ENCODE results near the gene SIRPB2. TPM values are rescaled to one million over a fixed set of nuclear protein-coding genes. Genes with fewer than 3 reads are reported as not detected.

SIRPB2 gene
- total RNA-seq, 4 donors from 2014 or later = 0.94 to 6.2 (median 1.5) TPM

- in situ Hi-C loops (cut with MboI; ENCODE audit: low sequenced_read_pairs in 4 of 4) = loop anchor here (25.0 kb wide), 2 partner anchors 323 to 348 kb away; partner anchors contain the start of gene PSMF1 (in 1 of the 4)
- Histone ChIP-seq H3K9me3 (no peaks in the 10 kb centered on the region), H3K4me3 (no peak overlapping the region), H3K27ac (no peak overlapping the region), H3K4me1 (peaks cover 18% of the 10 kb centered on the region in 2 donors), H3K27me3 (no peaks in the 10 kb centered on the region), H3K36me3 (peaks cover 5 to 75% of the 10 kb centered on the region in 2 donors)
- TF ChIP-seq, protein P1, sequence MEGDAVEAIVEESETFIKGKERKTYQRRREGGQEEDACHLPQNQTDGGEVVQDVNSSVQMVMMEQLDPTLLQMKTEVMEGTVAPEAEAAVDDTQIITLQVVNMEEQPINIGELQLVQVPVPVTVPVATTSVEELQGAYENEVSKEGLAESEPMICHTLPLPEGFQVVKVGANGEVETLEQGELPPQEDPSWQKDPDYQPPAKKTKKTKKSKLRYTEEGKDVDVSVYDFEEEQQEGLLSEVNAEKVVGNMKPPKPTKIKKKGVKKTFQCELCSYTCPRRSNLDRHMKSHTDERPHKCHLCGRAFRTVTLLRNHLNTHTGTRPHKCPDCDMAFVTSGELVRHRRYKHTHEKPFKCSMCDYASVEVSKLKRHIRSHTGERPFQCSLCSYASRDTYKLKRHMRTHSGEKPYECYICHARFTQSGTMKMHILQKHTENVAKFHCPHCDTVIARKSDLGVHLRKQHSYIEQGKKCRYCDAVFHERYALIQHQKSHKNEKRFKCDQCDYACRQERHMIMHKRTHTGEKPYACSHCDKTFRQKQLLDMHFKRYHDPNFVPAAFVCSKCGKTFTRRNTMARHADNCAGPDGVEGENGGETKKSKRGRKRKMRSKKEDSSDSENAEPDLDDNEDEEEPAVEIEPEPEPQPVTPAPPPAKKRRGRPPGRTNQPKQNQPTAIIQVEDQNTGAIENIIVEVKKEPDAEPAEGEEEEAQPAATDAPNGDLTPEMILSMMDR (IDR thresholded peaks at IDR 0.05 in 4 of 5, conservative IDR thresholded peaks at IDR 0.05 in 1 of 5) = no peak
- no peak for TF ChIP-seq POLR2A (IDR thresholded peaks at IDR 0.05)
- no peak for DNase-seq
- ATAC-seq = no peak
- intact Hi-C loops (cut with DNase I; ENCODE audit: low total_unique reads) = loop anchor here (10.0 kb wide), 1 partner anchor 625 kb away; the partner anchor contains the start of gene FAM110A
Observed at GRCh38 chr20:1460275-1460674, 30.9 kb downstream of the SIRPB2 start.

GRCh38 chr20:1457992-1458391, 33.2 kb downstream of the SIRPB2 start:
- H3K4me3 ChIP-seq = no peak overlapping the region
- peaks cover 5 to 87% of the 10 kb centered on the region in 2 donors for H3K36me3 ChIP-seq
- H3K27ac ChIP-seq = no peak overlapping the region
- intact Hi-C loops (cut with DNase I; ENCODE audit: low total_unique reads) (no loop called here), in situ Hi-C loops (cut with MboI; ENCODE audit: low sequenced_read_pairs in 4 of 4) (loop anchor here (25.0 kb wide), 2 partner anchors 321 to 346 kb away; partner anchors contain the start of gene PSMF1 (in 1 of the 4))
- no peak for TF ChIP-seq POLR2A (IDR thresholded peaks at IDR 0.05)
- TF ChIP-seq, protein P1 (IDR thresholded peaks at IDR 0.05 in 4 of 5, conservative IDR thresholded peaks at IDR 0.05 in 1 of 5) = no peak
- ATAC-seq (no peak), DNase-seq (no peak)
- no peaks in the 10 kb centered on the region for H3K9me3 ChIP-seq
- peaks cover 2 to 3% of the 10 kb centered on the region in 2 donors for H3K4me1 ChIP-seq
- H3K27me3 ChIP-seq = no peaks in the 10 kb centered on the region

GRCh38 chr20:1456300-1456699, 34.9 kb downstream of the SIRPB2 start:
- DNase-seq (no peak), ATAC-seq (no peak)
- intact Hi-C loops (cut with DNase I; ENCODE audit: low total_unique reads) = no loop called here
- Histone ChIP-seq H3K36me3 (peaks cover 5 to 99% of the 10 kb centered on the region in 2 donors), H3K4me3 (no peak overlapping the region), H3K4me1 (no peaks in the 10 kb centered on the region), H3K27me3 (no peaks in the 10 kb centered on the region), H3K27ac (no peak overlapping the region), H3K9me3 (no peaks in the 10 kb centered on the region)
- TF ChIP-seq POLR2A (IDR thresholded peaks at IDR 0.05) = no peak
- TF ChIP-seq, protein P1 (IDR thresholded peaks at IDR 0.05 in 4 of 5, conservative IDR thresholded peaks at IDR 0.05 in 1 of 5) = no peak
- in situ Hi-C loops (cut with MboI; ENCODE audit: low sequenced_read_pairs in 4 of 4) = loop anchor here (25.0 kb wide), 2 partner anchors 319 to 344 kb away; partner anchors contain the start of gene PSMF1 (in 1 of the 4)

DNA sequence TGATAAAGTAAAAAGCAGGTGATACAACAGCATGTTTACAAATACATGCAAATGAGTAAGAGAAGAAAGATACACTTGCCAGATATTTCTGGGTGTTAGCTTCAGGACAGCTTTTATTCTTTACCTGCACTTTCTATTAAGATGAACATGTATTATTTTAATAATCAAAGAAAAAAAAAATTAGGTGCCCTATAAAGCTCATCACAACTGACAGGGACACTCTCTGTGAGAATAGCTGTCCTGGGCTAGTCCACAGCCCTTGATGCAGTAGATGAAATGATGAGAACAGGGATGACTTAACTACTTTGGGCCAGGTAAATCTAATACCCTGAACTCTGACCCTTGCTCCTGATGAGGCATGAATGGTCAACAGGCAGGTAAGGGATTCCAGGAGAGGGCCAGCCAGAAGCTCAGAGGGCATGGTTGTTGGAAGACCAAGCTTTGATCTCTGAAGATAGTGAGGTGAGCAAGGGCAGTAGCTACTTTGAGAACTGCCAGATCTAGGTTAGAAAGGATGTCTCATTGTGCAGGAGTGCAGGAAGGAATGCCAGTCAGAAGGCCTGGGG, 40.2 kb downstream of the SIRPB2 start:
- H3K4me3 ChIP-seq = no peak overlapping the region
- H3K36me3 ChIP-seq = peaks cover 7 to 100% of the 10 kb centered on the region in 2 donors
- intact Hi-C loops (cut with DNase I; ENCODE audit: low total_unique reads) = no loop called here
- no peak for DNase-seq
- H3K27me3 ChIP-seq = no peaks in the 10 kb centered on the region
- no peak for ATAC-seq
- no peaks in the 10 kb centered on the region for H3K4me1 ChIP-seq
- H3K9me3 ChIP-seq = no peaks in the 10 kb centered on the region
- in situ Hi-C loops (cut with MboI; ENCODE audit: low sequenced_read_pairs in 4 of 4) = loop anchor here (25.0 kb wide), 2 partner anchors 314 to 339 kb away; partner anchors contain the start of gene PSMF1 (in 1 of the 4)
- TF ChIP-seq, protein P1 (IDR thresholded peaks at IDR 0.05 in 4 of 5, conservative IDR thresholded peaks at IDR 0.05 in 1 of 5) = no peak
- TF ChIP-seq POLR2A (IDR thresholded peaks at IDR 0.05) = no peak
- no peak overlapping the region for H3K27ac ChIP-seq
